Neural progenitor cell (in vitro differentiated cells): ENCODE data around the gene PRDM4.
"Not testable (repeated sequence)": the region's sequence is repeated elsewhere in the genome, so short reads cannot be mapped to it uniquely, and the experiment has no call there.

Source experiments
- EZH2phosphoT487 ChIP-seq: fragments of 200-600 bp; sonication (generic); IDR thresholded peaks from 2 replicates; pipeline ENCODE4 v1.6.1; 2017; ENCODE audit warnings: antibody characterized with exemption
- TF ChIP-seq, protein P1 (sequence below): fragments of 200-600 bp; sonication (generic); IDR thresholded peaks from 2 replicates; pipeline ENCODE4 v1.5.1; 2017; ENCODE audit warnings: antibody characterized with exemption, mild to moderate bottlenecking

DNA sequence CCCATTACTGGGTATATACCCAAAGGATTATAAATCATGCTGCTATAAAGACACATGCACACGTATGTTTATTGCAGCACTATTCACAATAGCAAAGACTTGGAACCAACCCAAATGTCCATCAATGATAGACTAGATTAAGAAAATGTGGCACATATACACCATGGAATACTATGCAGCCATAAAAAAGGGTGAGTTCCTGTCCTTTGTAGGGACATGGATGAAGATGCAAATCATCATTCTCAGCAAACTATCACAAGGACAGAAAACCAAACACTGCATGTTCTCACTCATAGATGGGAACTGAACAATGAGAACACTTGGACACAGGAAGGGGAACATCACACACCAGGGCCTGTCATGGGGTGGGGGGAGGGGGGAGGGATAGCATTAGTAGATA lies 33.2 kb downstream of the PRDM4 start:
- not testable (repeated sequence) for TF ChIP-seq EZH2phosphoT487
- TF ChIP-seq, protein P1, sequence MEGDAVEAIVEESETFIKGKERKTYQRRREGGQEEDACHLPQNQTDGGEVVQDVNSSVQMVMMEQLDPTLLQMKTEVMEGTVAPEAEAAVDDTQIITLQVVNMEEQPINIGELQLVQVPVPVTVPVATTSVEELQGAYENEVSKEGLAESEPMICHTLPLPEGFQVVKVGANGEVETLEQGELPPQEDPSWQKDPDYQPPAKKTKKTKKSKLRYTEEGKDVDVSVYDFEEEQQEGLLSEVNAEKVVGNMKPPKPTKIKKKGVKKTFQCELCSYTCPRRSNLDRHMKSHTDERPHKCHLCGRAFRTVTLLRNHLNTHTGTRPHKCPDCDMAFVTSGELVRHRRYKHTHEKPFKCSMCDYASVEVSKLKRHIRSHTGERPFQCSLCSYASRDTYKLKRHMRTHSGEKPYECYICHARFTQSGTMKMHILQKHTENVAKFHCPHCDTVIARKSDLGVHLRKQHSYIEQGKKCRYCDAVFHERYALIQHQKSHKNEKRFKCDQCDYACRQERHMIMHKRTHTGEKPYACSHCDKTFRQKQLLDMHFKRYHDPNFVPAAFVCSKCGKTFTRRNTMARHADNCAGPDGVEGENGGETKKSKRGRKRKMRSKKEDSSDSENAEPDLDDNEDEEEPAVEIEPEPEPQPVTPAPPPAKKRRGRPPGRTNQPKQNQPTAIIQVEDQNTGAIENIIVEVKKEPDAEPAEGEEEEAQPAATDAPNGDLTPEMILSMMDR, result not testable (repeated sequence)
